ENCODE measurements around the gene CAMK1D. TPM values are rescaled to one million over a fixed set of nuclear protein-coding genes. Genes with fewer than 3 reads are reported as not detected.

The CAMK1D gene
- total RNA-seq, 1 experiment from 2014 or later = 6.3 TPM

GRCh38 chr10:12321641-12322040 lies 27.7 kb upstream of the CAMK1D start:
- H2BK120ac ChIP-seq (ENCODE audit: low read depth, low read length, poor library complexity, severe bottlenecking) = no peak overlapping the region
- no peak overlapping the region for H2BK15ac ChIP-seq (ENCODE audit: low read depth, low read length)
- no peak overlapping the region for H2AK5ac ChIP-seq (ENCODE audit: insufficient read length, low read length)
- H4K8ac ChIP-seq (replicated peaks; ENCODE audit: insufficient read length, low read depth, low read length) = no peak overlapping the region
- H3K56ac ChIP-seq (ENCODE audit: insufficient read length, low read depth, low read length) = no peak overlapping the region
- no peaks in the 10 kb centered on the region for H3K79me1 ChIP-seq (ENCODE audit: insufficient read depth, low read depth, low read length, poor library complexity, severe bottlenecking)
- no peak overlapping the region for H2BK20ac ChIP-seq (ENCODE audit: low read depth, low read length, poor library complexity, severe bottlenecking)
- no CpG with 5 or more reads among the region's 2 CpGs for WGBS (ENCODE audit: extremely low coverage, insufficient read length, low lambda C conversion rate)
- H3K9ac ChIP-seq (ENCODE audit: extremely low read depth, insufficient read length, low read length) = no peak overlapping the region
- no peak overlapping the region for H4K91ac ChIP-seq (ENCODE audit: insufficient read length, low read depth, low read length)
- no peak for TF ChIP-seq CTCF (conservative IDR thresholded peaks at IDR 0.05)
- no peak overlapping the region for H3K27ac ChIP-seq (ENCODE audit: insufficient read length, low read depth, low read length)
- no peak for DNase-seq
- no peak overlapping the region for H3K14ac ChIP-seq (ENCODE audit: insufficient read depth, low read length)
- H4K20me1 ChIP-seq (ENCODE audit: control insufficient read depth, insufficient read depth, insufficient read length) = no peaks in the 10 kb centered on the region
- H3K9me3 Mint-ChIP-seq = no peaks in the 10 kb centered on the region; a peak in 1 of 5 replicates
- no peak overlapping the region for H3K4me3 Mint-ChIP-seq
- H3K27me3 Mint-ChIP-seq (ENCODE audit: low read depth) = no peaks in the 10 kb centered on the region
- no peak overlapping the region for H3K4me2 ChIP-seq (ENCODE audit: insufficient read depth, insufficient read length, low read length)
- H3K4me1 ChIP-seq (ENCODE audit: insufficient read depth, low read length) = no peaks in the 10 kb centered on the region
- H3K4me1 Mint-ChIP-seq = peaks cover 5 to 6% of the 10 kb centered on the region in 2 experiments; a peak in 1 of 4 replicates
- no peak overlapping the region for H3K27ac Mint-ChIP-seq
- no peak overlapping the region for H2AFZ ChIP-seq (ENCODE audit: low read length)
- no peak overlapping the region for H3K23ac ChIP-seq (ENCODE audit: insufficient read length, low read depth, low read length)
- no peaks in the 10 kb centered on the region for H3K23me2 ChIP-seq (ENCODE audit: insufficient read length, low read depth, low read length, poor library complexity, severe bottlenecking)
- no peak overlapping the region for H2BK5ac ChIP-seq (ENCODE audit: insufficient read length, low read length)
- no peak overlapping the region for H3T11ph ChIP-seq (ENCODE audit: low read length)
- no peaks in the 10 kb centered on the region for H3K9me3 ChIP-seq (ENCODE audit: control insufficient read depth, low read depth, low read length)
- no peak overlapping the region for H2BK12ac ChIP-seq (ENCODE audit: insufficient read length, low read depth, low read length)
- H3K4ac ChIP-seq (ENCODE audit: low read depth, low read length) = no peak overlapping the region
- H3K27me3 ChIP-seq (ENCODE audit: insufficient read depth, low read length) = no peaks in the 10 kb centered on the region
- H3K79me2 ChIP-seq (ENCODE audit: insufficient read depth, low read length) = no peaks in the 10 kb centered on the region
- H4K5ac ChIP-seq (ENCODE audit: insufficient read length, low read depth, low read length) = no peak overlapping the region
- H3K36me3 Mint-ChIP-seq (ENCODE audit: insufficient read depth in 1 of 3, low read depth in 3 of 3) = no peaks in the 10 kb centered on the region
- H3K18ac ChIP-seq (ENCODE audit: insufficient read length, low read depth, low read length) = no peak overlapping the region

Data from H9 (cell line).